ENCODE measurements around the gene IGFBP6.

IGFBP6 gene

DNA sequence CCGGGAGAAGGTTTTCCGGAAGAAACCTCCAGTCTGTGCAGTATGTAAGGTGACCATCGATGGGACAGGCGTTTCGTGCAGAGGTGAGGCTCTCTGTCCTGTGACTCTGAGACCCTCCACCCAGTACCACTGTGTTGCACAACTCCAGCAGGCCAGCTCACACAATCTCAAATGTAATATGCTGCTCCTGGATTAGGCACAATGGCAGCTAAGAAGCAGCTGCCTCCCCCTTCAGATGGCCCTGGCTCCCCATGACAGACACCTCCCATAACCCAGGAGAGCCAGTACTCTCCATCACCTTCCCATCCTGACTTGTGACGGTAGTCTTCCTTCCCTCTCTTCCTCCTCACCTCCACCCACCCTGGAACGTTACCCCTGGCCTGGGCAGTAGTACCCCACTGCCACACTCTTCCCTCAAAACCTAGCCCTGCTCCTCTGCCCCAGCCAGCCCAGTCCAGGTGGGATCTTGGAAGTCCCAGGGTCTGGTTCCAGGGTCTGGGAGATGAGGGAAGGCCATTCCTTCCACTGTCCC is 45.5 kb upstream of the IGFBP6 start:
- H3K27ac ChIP-seq = peak overlapping the region; percentile 95
- TF ChIP-seq, protein P1, sequence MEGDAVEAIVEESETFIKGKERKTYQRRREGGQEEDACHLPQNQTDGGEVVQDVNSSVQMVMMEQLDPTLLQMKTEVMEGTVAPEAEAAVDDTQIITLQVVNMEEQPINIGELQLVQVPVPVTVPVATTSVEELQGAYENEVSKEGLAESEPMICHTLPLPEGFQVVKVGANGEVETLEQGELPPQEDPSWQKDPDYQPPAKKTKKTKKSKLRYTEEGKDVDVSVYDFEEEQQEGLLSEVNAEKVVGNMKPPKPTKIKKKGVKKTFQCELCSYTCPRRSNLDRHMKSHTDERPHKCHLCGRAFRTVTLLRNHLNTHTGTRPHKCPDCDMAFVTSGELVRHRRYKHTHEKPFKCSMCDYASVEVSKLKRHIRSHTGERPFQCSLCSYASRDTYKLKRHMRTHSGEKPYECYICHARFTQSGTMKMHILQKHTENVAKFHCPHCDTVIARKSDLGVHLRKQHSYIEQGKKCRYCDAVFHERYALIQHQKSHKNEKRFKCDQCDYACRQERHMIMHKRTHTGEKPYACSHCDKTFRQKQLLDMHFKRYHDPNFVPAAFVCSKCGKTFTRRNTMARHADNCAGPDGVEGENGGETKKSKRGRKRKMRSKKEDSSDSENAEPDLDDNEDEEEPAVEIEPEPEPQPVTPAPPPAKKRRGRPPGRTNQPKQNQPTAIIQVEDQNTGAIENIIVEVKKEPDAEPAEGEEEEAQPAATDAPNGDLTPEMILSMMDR (conservative IDR thresholded peaks at IDR 0.05) = no peak

- TF ChIP-seq, protein P1 (conservative IDR thresholded peaks at IDR 0.05) = no peak
- H3K27ac ChIP-seq = peak overlapping the region; percentile 95
These were observed 44.8 kb upstream of the IGFBP6 start for GRCh38 chr12:53052419-53053217.

- TF ChIP-seq, protein P1 (conservative IDR thresholded peaks at IDR 0.05) = peak; percentile 94
- H3K27ac ChIP-seq = peak overlapping the region; percentile 95
These were observed 44.0 kb upstream of the IGFBP6 start for GRCh38 chr12:53053218-53054111.

DNA sequence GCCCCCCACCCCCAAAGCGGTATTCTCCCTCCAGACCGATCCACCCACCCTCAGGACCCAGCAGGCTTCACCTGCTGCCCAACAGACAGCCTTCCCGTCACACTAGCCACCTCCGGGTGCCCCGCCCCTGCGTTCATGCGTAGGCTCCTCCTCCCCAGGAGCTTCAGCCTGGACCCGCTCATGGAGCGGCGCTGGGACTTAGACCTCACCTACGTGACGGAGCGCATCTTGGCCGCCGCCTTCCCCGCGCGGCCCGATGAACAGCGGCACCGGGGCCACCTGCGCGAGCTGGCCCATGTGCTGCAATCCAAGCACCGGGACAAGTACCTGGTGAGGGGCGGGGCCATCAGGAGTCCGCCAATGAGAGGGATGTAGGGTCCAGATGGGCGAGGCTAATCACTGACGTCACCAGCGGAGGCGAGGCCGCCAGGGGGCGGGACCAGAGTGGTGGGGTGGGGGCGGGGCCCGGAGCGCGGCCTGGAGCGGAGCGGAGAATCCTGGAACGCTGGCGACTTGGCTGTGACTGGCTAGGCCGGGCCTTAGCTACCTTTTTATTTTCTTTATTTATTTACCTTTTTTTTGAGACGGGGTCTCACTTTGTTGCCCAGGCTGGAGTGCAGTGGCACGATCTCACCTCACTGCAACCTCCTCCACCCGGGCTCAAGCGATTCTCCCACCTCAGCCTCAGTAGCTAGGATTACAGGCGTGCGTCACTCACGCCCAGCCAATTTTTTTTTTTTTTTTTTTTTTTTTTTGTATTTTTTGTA is 43.2 kb upstream of the IGFBP6 start:
- TF ChIP-seq, protein P1 (conservative IDR thresholded peaks at IDR 0.05) = no peak
- H3K27ac ChIP-seq = peak overlapping the region; percentile 95

DNA sequence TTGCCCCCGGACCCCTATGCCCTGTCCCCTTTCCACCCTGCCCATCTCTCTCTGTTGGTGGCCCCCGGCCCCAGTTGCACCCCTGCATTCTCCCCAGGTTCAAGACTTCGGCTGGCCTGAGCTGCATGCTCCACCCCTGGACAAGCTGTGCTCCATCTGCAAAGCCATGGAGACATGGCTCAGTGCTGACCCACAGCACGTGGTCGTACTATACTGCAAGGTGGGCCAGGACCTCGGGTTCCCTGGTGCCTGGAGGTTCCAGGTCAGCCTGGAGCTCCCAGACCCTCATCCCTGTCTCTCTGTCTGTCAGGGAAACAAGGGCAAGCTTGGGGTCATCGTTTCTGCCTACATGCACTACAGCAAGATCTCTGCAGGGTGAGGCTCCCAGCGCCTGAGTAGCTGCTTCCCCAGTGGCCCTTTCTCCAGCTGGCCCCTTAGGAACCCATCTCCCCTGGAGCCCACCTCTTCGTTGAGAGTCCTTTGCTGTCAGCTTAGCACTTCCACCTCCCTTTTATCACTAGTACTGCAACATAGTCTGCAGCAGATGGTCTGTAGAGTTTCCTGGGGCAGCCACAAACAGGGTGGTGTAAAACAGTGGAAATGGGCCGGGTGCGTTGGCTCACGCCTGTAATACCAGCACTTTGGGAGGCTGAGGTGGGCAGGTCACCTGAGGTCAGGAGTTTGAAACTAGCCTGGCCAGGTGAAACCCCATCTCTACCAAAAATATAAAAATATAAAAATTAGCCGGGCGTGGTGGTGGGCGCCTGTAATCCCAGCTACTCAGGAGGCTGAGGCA is 41.8 kb upstream of the IGFBP6 start:
- TF ChIP-seq, protein P1 (conservative IDR thresholded peaks at IDR 0.05) = no peak
- H3K27ac ChIP-seq = peak overlapping the region; percentile 95

- TF ChIP-seq, protein P1 (conservative IDR thresholded peaks at IDR 0.05) = no peak
- H3K27ac ChIP-seq = no peak overlapping the region; the same call in 1 of the 2 replicates
These were observed 41.2 kb upstream of the IGFBP6 start for GRCh38 chr12:53056296-53056695.

Measured in VCaP (cell line).